Caco-2 (cell line): ENCODE data around the gene KRT73. TPM values are rescaled to one million over a fixed set of nuclear protein-coding genes. Genes with fewer than 3 reads are reported as not detected.

Experiments
- BruUV-seq: library from RNA; stranded (reverse); fragments of 400-500 nt; replicated peaks from 2 replicates; lab custom pipeline; 2021; lab: Mats Ljungman, UMichigan
- CTCF ChIA-PET: fragments of 300-600 bp; sonication (Branson Sonifier 250); formaldehyde crosslinking; loops from one replicate; lab custom pipeline; 2022; ENCODE audit warnings: antibody characterized with exemption; lab: Charles Lee
- POLR2A ChIA-PET: fragments of 300-600 bp; sonication (Branson Sonifier 250); formaldehyde crosslinking; loops from one replicate; lab custom pipeline; 2022; ENCODE audit warnings: antibody characterized with exemption; lab: Charles Lee
- DNase-seq, 2 experiments: peaks; one replicate each; pipeline versions ENCODE4 v3.0.0 to v3.0.0-alpha.2; 2020 to 2022
- H3K27me3 ChIP-seq: replicated peaks from 2 replicates; pipeline ENCODE4 v1.6.0; 2011; ENCODE audit warnings: low read length; ENCODE audit not compliant: control insufficient read depth, insufficient read depth
- H3K36me3 ChIP-seq: 2 replicates; pipeline ENCODE4 v1.5.1; 2011; ENCODE audit warnings: low read length; ENCODE audit not compliant: control insufficient read depth, insufficient read depth
- H3K4me1 ChIP-seq: fragments of 250-450 bp; sonication (Bioruptor Pico); 2 replicates; pipeline ENCODE4 v1.5.1; 2020; ENCODE audit warnings: mild to moderate bottlenecking
- H3K4me3 ChIP-seq: 2 replicates; pipeline ENCODE4 v1.5.1; 2011; ENCODE audit warnings: low read depth, mild to moderate bottlenecking, control low read depth, low read length
- H3K9me3 ChIP-seq: fragments of 250-450 bp; sonication (Bioruptor Pico); 2 replicates; pipeline ENCODE4 v1.5.1; 2020; ENCODE audit warnings: mild to moderate bottlenecking, moderate library complexity
- H3K27ac Mint-ChIP-seq: one replicate; pipeline ENCODE4 v1.8.0; 2022; ENCODE audit warnings: mixed read lengths; ENCODE audit not compliant: unreplicated experiment
- H3K27me3 Mint-ChIP-seq: one replicate; pipeline ENCODE4 v1.8.0; 2022; ENCODE audit warnings: mixed read lengths; ENCODE audit not compliant: insufficient read depth, unreplicated experiment
- H3K36me3 Mint-ChIP-seq: one replicate; pipeline ENCODE4 v1.8.0; 2022; ENCODE audit warnings: mild to moderate bottlenecking, mixed read lengths; ENCODE audit not compliant: insufficient read depth, unreplicated experiment
- H3K4me1 Mint-ChIP-seq: one replicate; pipeline ENCODE4 v1.8.0; 2022; ENCODE audit warnings: low read depth, mixed read lengths; ENCODE audit not compliant: unreplicated experiment
- H3K4me3 Mint-ChIP-seq: one replicate; pipeline ENCODE4 v1.8.0; 2022; ENCODE audit warnings: mild to moderate bottlenecking, moderate library complexity, mixed read lengths; ENCODE audit not compliant: unreplicated experiment
- H3K9me3 Mint-ChIP-seq: one replicate; pipeline ENCODE4 v1.8.0; 2022; ENCODE audit warnings: mixed read lengths; ENCODE audit not compliant: unreplicated experiment
- intact Hi-C: fragments of 100-400 bp; cut with micrococcal nuclease; formaldehyde crosslinking; loops from one replicate; pipeline ENCODE4 v1.10.0; 2022; ENCODE audit not compliant: unreplicated experiment
- total RNA-seq: library from RNA; stranded (reverse); gene quantifications from 2 replicates; pipeline ENCODE4 v1.2.3, GENCODE V29; 2022
- TF ChIP-seq, protein P1 (sequence below), 2 experiments: fragments of 200-600 bp in 1 of 2; IDR thresholded peaks; 1 replicate in 1 of 2; 2 replicates in 1 of 2; pipeline versions ENCODE4 v1.5.1 to v1.8.0; 2011 to 2022; ENCODE audit warnings: antibody characterized with exemption in 1 of 2, control low read depth in 1 of 2, inconsistent platforms in 1 of 2, low read depth in 1 of 2, low read length in 1 of 2, mild to moderate bottlenecking in 1 of 2, moderate library complexity in 1 of 2; ENCODE audit not compliant: insufficient read depth in 1 of 2, severe bottlenecking in 1 of 2, unreplicated experiment in 1 of 2

Gene KRT73
- total RNA-seq, 1 experiment from 2014 or later = not detected

GRCh38 chr12:52573743-52574142 lies 44.6 kb downstream of the KRT73 start, which contains the start of gene KRT74:
TSS of gene KRT74 (minus strand) at chr12:52573843. CDS start at chr12:52573777, 66 bp downstream.
- DNase-seq = no peak
- Mint-ChIP-seq H3K27ac (no peak within 1 kb of the TSS), H3K27me3 (peaks cover 3% of the 10 kb centered on the region), H3K4me3 (no peak within 1 kb of the TSS), H3K9me3 (no peaks in the 10 kb centered on the region), H3K4me1 (no peaks in the 10 kb centered on the region), H3K36me3 (no peaks in the 10 kb centered on the region)
- Histone ChIP-seq H3K4me3 (no peak within 1 kb of the TSS), H3K9me3 (no peaks in the 10 kb centered on the region), H3K27me3 (no peaks in the 10 kb centered on the region), H3K36me3 (no peaks in the 10 kb centered on the region), H3K4me1 (no peaks in the 10 kb centered on the region)
- no TSS peak for BruUV-seq
- intact Hi-C loops = no loop called here
- POLR2A ChIA-PET = no interaction called here
- TF ChIP-seq, protein P1, sequence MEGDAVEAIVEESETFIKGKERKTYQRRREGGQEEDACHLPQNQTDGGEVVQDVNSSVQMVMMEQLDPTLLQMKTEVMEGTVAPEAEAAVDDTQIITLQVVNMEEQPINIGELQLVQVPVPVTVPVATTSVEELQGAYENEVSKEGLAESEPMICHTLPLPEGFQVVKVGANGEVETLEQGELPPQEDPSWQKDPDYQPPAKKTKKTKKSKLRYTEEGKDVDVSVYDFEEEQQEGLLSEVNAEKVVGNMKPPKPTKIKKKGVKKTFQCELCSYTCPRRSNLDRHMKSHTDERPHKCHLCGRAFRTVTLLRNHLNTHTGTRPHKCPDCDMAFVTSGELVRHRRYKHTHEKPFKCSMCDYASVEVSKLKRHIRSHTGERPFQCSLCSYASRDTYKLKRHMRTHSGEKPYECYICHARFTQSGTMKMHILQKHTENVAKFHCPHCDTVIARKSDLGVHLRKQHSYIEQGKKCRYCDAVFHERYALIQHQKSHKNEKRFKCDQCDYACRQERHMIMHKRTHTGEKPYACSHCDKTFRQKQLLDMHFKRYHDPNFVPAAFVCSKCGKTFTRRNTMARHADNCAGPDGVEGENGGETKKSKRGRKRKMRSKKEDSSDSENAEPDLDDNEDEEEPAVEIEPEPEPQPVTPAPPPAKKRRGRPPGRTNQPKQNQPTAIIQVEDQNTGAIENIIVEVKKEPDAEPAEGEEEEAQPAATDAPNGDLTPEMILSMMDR (IDR thresholded peaks at IDR 0.05; ENCODE audit: insufficient read depth in 1 of 2, low read depth in 1 of 2, low read length in 1 of 2, severe bottlenecking in 1 of 2, unreplicated experiment in 1 of 2) = no peak
- CTCF ChIA-PET = no interaction called here

DNA sequence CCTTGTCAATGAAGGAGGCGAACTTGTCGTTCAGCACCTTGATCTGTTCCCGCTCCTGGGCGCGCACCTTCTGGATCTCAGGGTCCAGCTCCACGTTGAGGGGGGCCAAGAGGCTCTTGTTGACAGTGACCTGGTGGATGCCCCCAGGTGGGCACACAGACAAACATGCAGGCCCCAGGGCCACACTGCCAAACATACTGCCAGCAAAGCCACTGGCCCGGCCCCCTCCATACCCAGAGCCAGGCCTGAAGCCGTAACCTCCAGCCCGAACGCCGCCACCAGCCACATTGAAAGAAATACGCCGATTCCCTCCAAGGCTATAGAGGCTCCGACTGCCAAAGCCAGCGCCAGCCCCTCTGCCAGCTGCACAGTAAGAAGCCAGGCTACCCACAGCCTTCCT lies 45.1 kb downstream of the KRT73 start:
- no peak overlapping the region for H3K4me3 Mint-ChIP-seq
- intact Hi-C loops = no loop called here
- TF ChIP-seq, protein P1 (IDR thresholded peaks at IDR 0.05; ENCODE audit: insufficient read depth in 1 of 2, low read depth in 1 of 2, low read length in 1 of 2, severe bottlenecking in 1 of 2, unreplicated experiment in 1 of 2) = no peak
- H3K36me3 ChIP-seq = no peaks in the 10 kb centered on the region
- no peaks in the 10 kb centered on the region for H3K36me3 Mint-ChIP-seq
- peaks cover 3% of the 10 kb centered on the region for H3K27me3 Mint-ChIP-seq
- no peak overlapping the region for H3K27ac Mint-ChIP-seq
- no peak for DNase-seq
- ChIA-PET CTCF (no interaction called here), POLR2A (no interaction called here)
- H3K4me1 ChIP-seq = no peaks in the 10 kb centered on the region
- no peaks in the 10 kb centered on the region for H3K27me3 ChIP-seq
- H3K4me3 ChIP-seq = no peak overlapping the region
- no TSS peak for BruUV-seq
- H3K9me3 ChIP-seq = no peaks in the 10 kb centered on the region
- no peaks in the 10 kb centered on the region for H3K4me1 Mint-ChIP-seq
- no peaks in the 10 kb centered on the region for H3K9me3 Mint-ChIP-seq

GRCh38 chr12:52570511-52570910 lies 47.8 kb downstream of the KRT73 start:
- Mint-ChIP-seq H3K4me3 (no peak overlapping the region), H3K4me1 (no peaks in the 10 kb centered on the region), H3K36me3 (no peaks in the 10 kb centered on the region), H3K27me3 (peaks cover 4% of the 10 kb centered on the region), H3K27ac (no peak overlapping the region), H3K9me3 (no peaks in the 10 kb centered on the region)
- POLR2A ChIA-PET = no interaction called here
- Histone ChIP-seq H3K4me1 (no peaks in the 10 kb centered on the region), H3K9me3 (no peaks in the 10 kb centered on the region), H3K27me3 (no peaks in the 10 kb centered on the region), H3K36me3 (no peaks in the 10 kb centered on the region), H3K4me3 (no peak overlapping the region)
- BruUV-seq = no TSS peak
- intact Hi-C loops = no loop called here
- TF ChIP-seq, protein P1 (IDR thresholded peaks at IDR 0.05; ENCODE audit: insufficient read depth in 1 of 2, low read depth in 1 of 2, low read length in 1 of 2, severe bottlenecking in 1 of 2, unreplicated experiment in 1 of 2) = no peak
- CTCF ChIA-PET = no interaction called here
- no peak for DNase-seq
